IPS-NIHi11 (cell line): ENCODE data around the gene NLGN2.
"Not testable (repeated sequence)": the region's sequence is repeated elsewhere in the genome, so short reads cannot be mapped to it uniquely, and the experiment has no call there.

Experiments used
- DNase-seq: peaks from one replicate; pipeline ENCODE4 v3.0.0; 2012; ENCODE audit warnings: mixed read lengths, low spot score

Gene NLGN2

DNA sequence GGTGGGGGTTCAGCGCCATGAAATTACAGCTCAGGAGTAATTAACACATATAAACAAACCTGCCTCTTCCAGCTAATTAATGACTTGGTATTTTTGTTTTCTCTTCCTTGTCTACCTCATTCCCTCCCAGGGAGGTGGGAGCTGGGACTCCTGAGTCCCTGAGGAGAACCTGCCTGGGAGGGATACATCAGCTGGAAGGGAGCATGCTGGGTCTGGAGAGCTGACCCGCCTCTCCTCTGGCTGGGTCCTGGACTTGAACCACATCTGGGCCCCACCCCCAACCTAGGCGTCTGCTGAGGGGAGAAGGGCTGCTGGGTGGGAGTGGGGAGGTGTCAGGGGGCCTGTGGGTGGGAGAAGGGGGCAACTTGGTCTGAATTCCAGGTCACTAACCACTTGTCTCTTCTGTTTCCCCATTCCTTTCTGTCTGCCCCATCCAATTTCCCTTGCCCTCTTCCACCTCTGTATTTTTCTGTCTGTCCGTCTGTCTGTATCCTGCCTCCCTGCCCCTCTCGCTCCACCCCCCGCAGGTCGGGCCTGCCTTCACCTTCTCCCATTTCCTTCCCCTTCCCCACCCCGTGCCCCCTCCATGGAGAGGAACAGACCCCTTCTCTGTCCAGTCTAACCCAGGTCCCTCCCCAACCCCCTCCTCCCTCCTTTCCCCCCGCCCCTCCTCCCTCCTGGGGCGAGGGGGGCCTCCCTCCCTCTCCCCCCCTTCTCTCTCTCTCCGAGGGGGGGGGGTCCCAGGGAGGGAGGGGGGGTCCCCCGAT is at the start of gene NLGN2:
Gene NLGN2, plus strand, starts transcription at position 361 of the 767 bp plus-strand sequence. CDS start 411 bp downstream, outside the sequence.
- no peak for DNase-seq

DNA sequence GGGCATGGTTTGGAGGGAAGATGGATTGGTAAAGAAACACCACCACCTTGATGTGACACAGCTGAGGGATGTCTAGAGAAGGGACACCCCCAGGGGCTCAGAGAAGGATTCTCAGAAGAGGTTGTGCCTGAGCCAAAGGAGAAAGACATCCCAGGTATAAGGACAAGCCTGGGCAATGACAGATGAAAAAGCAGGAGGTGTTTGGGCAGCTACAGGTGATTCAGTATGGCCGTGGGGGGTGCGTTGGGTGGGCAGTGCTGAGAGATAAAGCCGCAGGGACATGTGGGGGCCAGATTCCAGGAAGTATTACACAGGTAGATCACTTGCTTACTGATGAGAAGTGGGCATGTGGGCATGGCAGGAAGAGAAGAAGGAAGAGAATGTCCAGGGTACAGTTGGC is 45.7 kb upstream of the NLGN2 start:
- no peak for DNase-seq

DNA sequence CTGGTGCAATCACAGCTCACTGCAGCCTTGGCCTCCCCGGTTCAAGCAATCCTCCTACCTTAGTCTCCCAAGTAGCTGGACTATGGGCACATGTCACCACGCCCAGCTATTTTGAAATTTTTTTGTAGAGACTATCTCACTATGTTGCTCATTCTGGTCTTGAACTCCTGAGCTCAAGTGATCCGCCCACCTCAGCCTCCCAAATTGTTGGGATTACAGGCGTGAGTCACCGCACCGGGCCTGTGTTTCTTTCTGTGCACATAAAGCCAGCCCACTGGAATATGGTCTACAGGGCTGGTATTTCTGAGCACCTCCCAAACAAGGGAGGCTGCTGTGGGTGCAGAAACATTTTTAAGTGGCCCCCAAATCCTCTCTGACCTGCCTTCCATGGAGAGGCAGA is 44.3 kb upstream of the NLGN2 start:
- DNase-seq: no peak

DNA sequence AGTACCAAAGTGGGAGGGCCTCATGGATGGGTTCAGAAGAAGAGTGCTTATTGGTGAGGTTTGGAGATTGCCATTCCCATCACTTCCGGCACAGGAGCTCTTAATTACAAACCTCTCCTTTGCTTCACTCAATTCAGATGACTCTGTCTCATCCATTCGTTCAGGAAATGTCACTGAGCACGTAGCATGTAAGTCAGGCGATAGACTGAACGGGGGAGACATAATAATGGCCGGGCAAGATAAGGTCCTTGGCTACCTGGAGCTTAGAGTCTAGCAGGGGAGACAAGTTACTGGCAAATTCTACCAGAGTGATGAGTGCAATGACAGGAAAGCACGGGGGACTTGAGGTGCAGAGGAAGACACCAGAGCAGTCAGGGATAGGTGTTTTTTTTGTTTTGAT is 41.7 kb upstream of the NLGN2 start:
- DNase-seq: not testable (repeated sequence)

DNA sequence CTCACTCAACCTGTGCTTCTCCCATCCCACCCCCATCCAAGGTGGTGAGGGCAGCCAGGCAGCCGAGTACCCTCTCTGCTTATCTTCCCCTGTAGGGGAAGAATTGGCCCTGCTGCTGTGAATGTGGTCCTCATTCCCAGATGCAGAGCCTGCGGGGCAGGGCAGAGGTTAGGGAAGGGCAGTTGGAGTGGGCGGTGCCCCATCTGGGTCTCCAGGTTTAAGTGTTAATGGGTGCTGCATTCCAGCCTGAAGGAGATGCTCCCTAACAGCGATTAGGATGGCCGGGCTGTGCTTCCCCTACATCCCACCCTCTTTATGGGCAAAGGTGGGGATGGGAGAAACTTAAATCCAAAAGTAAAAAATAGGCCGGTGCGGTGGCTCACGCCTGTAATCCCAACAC is 40.6 kb upstream of the NLGN2 start:
- DNase-seq: no peak

DNA sequence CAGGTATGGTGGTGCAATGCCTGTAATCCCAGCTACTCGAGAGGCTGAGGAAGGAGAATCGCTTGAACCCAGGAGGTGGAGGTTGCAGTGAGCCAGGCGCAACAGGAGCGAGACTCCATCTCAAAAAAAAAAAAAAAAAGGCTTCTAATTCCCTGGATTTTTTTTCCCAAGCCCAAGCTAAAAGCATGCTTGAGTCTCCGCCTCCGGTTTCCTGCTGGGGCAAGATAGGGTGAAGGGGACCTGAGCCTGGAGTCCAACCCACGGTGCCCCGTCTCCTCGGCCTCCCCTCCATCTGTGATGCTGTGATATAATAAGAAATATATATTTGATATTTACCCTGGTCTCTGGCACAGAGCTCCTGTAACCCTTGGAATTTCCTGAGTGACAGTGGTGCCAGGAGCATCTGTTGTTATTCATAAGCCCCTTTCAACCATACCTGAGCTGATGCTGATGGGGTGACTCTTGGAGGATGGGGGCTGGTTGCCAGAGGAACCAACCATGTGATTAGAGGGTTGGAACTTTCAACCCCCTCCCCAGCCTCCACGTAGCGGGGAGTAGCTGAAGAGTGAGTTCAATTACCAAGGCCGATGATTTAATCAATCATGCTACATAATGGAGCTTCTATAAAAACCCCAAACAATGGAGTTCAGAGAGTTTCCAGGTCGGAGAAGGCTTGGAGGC is 39.6 kb upstream of the NLGN2 start:
- no peak for DNase-seq

DNA sequence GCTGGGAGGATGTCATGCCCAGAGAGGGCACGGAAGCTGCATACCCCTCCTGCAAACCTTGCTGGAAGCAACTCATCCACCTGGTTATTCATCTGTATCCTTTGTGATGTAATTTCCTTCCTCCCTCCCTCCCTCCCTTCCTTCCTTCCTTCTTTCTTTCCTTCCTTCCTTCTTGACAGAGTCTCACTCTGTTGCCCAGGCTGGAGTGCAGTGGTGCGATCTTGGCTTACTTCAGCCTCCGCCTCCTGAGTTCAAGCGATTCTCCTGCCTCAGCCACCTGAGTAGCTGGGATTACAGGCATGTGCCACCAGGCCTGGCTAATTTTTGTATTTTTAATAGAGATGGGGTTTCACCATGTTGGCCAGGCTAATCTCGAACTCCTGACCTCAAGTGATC is 39.0 kb upstream of the NLGN2 start:
- DNase-seq: not testable (repeated sequence)

DNA sequence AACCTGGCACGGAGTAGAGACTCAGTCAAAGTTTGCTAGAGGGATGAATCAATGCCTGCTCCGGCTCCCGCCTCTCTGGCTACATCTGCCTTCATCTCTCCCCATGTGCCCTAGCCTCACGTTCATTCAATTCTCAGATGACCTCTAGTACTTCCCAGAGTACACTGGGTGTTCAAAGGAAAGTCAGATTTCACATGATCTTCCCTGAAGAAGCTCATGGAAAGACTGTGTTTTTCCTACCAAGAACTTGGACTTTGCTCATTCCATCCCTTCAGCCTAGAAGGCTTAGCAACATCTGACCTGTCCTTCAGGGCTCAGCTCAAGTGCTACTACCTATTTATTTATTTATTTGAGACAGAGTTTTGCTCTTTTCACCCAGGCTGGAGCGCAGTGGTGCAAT is 37.8 kb upstream of the NLGN2 start:
- DNase-seq: no peak

DNA sequence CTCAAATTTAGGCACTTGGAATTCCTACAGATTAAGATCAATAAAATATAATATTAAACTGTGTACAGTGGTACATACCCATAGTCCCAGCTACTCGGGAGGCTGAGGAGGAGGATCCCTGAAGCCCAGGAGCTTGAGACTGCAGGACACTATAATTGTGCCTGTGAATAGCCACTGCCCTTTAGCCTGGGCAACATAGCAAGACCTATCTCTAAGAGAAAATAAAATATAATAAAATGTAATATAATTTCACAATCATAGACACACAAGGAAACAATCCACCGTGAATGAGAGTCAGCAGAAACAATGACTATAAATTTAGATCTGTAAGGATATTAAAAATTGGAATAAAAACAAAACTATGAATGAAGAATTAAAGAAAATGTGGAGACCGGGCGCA is 36.8 kb upstream of the NLGN2 start:
- DNase-seq: no peak

DNA sequence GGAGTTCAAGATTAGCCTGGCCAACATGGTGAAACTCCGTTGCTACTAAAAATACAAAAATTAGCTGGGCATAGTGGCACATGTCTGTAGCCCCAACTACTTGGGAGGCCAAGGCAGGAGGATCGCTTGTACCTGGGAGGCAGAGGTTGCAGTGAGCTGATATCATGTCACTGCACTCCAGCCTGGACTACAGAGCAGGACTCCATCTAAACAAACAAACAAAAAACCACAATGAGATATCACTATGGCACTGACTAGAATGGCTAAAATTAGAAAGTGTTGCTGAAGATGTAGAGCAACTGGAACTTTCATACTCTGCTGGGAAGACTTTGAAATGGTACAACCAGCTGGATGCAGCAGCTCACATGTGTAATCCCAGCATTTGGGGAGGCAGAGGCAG is 33.3 kb upstream of the NLGN2 start:
- no peak for DNase-seq

DNA sequence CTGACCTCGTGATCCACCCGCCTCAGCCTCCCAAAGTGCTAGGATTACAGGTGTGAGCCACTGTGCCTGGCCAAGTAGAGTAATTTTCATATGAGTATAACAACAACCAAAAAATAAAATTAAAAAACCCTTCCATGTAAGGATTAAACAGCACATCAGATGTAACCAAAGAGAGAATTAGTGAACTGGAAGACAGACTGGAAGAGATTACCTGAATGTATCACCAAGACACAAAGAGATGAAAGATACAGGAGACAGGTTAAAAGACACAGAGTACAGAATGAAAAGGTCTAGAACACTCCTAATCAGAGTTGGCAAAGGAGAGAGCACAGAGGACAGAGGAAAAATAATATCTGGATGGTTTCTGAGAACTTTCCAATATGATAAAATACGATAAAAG is 28.5 kb upstream of the NLGN2 start:
- no peak for DNase-seq

DNA sequence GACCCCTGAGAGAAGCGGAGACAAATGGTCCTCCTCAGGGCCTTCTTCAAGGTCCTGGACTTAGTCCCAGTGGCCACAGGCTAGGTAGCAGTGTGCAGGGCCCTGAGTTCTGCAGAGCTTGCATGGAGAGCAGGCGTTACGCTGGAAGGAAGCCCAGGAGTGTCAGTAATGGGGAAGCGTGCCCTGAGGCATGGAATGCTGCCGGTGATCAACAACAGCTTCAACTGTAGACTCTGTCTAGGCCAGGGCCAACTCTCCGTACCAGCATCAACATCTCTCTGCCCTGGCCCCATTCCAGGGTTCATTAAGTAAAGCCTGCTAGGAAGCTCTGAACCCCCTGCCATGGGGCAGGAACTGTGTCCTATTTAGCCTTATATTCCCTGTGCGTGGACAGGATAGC is 27.3 kb upstream of the NLGN2 start:
- DNase-seq: no peak

DNA sequence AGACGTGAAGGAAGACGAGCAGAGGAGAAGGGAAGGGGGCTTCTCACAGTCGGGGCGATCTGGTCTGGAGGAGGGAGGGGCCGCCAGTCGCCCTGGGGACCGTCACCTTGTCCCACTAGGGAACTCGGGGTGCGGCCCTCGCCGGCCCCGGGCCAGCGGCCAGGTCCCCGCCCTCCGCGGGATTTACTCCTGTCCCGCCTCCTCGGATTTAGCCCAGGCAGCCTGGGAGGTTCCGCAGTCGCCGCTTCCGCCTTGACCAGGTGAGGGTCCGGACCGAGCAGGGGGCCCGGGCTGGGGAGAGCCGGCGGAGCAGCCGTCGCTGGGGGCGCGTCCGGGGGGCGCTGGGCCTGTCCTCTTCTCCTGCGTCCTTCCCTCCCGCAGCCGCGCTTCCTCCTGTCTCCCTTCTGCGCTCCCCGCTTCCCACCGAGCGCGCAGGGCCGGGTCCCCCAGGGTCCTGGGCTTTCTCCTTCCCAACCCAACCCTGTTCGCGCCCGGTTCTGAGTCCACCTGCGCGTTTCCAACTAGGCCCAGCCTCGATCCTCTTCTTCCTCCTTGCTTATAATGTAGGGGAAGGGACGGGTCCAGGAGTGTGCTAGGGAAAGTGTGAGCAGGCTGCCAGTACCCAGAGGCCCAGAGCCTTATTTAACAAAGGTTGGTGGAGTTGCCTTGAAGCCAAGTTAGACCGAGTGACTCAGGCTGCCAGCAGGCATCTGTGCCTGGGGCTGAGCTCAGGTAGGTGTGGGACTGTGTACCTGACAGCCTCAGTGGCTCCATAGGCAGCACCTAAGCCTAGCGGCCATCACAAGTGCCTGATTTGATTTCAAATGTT is 26.6 kb upstream of the NLGN2 start, which contains the start of gene TNK1:
Gene TNK1, plus strand, starts transcription at position 235 of the 829 bp plus-strand sequence. CDS start 1,838 bp downstream, outside the sequence.
- peak; percentile 81 for DNase-seq

DNA sequence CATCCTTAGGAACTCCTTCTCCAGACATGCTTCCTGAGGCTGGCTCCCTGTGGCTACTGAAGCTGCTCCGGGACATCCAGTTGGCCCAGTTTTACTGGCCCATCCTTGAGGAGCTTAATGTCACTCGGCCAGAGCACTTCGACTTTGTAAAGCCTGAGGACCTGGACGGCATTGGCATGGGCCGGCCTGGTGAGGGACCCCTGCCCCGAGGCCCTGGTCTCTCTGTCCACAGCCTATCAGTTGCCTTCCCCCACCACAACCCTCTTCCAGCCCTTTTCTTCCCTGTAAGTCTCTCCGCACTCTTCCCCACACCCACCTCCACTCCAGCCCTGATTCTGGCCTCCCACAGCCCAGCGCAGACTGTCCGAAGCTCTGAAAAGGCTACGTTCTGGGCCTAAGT is 24.7 kb upstream of the NLGN2 start:
- DNase-seq: no peak

DNA sequence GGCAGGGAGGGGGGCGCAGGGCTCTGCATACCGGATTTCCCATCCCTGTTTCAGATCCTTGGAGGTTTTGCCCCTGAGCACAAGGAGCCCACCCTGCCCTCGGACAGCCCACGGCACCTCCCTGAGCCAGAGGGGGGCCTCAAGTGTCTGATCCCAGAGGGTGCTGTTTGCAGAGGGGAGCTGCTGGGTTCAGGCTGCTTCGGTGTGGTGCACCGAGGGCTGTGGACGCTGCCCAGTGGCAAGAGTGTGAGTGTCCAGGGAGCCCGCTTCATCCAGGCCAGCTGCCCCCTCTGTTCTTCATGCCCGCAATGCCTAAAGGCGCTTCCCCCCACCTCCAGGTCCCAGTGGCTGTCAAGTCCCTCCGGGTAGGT is 24.3 kb upstream of the NLGN2 start:
- DNase-seq: no peak

DNA sequence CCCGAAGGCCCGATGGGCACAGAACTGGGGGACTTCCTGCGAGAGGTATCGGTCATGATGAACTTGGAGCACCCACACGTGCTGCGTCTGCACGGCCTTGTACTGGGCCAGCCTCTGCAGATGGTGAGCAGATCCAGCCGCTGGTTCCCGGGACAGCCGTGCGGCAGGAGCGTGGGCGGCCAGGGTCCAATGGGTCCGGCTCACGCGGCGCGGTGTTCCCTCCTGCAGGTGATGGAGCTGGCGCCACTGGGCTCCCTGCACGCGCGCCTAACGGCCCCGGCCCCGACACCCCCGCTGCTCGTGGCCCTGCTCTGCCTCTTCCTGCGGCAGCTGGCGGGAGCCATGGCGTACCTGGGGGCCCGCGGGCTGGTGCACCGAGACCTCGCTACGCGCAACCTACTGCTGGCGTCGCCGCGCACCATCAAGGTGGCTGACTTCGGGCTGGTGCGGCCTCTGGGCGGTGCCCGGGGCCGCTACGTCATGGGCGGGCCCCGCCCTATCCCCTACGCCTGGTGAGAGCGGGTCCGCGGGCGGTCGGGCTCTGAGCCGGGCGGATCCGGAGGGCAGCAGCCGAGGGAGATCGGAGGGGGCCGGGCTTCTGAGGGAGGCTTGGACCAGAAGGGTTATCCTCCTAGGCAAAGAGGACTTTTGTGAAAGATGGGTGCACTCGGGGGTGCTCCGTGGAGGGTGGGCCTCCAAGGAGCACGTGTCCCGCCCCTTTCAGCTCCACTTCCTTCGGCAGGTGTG is 23.7 kb upstream of the NLGN2 start:
- peak; percentile 97 for DNase-seq

DNA sequence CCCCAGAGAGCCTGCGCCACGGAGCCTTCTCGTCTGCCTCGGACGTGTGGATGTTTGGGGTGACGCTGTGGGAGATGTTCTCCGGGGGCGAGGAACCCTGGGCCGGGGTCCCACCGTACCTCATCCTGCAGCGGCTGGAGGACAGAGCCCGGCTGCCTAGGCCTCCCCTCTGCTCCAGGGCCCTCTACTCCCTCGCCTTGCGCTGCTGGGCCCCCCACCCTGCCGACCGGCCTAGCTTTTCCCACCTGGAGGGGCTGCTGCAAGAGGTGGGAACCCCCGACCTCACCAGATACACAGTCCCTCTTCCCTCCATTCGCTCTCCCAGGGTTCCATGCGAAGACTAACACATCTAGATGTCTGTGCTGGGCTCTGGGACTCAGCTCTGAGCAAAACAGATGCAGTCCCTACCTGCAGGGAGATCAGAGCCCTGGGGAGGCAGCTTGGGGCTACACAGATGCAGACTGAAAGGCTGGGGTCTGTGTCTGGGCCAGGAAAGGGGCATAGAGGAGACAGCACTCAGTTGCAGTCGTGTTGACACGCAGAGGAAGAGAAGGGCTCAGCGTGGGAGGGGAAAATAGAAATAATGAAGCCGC is 23.1 kb upstream of the NLGN2 start:
- no peak for DNase-seq

DNA sequence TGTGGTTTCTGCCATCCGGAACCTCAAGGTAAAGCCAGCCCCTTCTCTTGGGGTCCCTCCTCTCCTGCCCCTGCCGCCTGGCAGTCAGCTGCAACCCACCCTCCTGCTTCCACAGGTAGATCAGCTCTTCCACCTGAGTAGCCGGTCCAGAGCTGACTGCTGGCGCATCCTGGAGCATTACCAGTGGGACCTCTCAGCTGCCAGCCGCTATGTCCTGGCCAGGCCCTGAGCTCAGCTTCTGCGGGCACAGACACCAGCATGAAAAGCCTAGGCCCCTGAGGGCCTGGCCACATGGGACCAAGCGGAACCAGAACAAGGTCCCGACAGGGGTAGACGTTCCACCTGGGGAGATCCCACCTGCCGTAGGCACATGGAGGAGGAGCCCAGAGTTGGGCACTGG is 18.8 kb upstream of the NLGN2 start:
- DNase-seq: no peak

DNA sequence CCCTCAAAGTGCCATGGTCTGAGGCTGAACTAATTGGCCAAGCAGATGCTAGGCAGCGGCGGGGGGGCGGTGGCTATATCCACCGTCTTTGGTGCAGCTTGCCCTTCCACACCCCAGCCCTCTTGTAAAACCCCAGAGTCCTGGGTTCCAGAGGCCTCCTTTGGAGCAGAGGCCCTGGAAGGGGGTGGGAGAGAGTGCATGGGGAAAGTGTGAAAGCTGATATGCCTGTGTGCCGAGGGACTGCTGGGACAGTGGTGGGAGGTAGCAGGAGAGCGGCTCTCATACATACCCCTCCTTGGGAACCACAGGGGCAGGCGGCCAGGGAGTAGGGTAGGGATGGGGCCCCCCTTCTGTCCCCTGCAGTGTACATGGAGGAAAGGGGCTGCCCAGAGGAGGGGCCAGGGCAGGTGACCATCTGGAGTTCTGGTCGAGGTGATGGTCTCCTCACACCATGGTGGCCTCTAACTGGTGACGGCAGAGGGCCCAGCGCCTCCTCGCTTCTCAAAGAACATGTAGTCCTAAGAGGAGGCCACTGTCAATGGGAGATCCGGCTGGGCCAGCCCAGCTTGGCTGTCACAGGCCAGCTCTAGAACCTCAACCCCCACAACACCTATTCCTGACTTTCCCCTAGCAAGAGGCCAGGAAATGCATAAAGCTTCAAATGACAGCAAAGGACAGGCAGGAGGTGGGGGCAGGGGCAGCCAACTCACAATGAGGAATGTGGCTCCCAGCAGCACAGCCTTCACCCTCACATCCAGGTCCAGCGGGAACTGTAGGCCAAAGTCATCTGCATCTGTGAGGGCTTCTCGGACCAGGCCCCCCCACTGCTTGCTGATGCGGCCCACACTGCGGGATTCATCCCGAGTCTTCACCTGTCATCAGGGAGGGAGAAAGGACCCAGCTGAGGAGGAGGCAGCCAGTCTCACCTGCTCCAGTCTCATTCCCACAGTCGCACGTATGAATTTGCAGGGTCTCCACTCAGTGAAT is 17.4 kb upstream of the NLGN2 start:
- DNase-seq: no peak

DNA sequence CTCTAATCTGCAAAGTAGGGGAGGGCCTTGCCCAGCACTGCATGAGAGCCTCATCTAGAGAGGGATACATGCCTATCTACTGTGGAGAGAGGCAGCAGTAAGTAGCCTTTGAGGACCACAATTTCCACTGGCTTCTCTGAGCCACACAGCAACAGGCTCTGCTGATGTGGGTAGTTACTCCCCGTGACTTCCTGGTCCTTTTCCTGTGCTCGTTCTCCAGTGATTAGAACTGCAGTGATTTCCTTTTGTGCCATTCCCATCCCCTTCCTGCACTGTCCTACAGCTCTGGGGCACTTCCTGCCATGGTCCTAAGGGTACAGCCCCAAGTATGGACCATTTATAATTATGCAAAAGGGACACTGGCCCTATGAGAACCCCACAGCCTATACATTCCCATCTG is 16.3 kb upstream of the NLGN2 start:
- DNase-seq: no peak
